ENCODE measurements around the gene RRAGC. TPM values are rescaled to one million over a fixed set of nuclear protein-coding genes. Genes with fewer than 3 reads are reported as not detected.
A peak's percentile ranks its signal among the peaks of the same experiment; 100 is the strongest.

The RRAGC gene
- total and polyA plus RNA-seq, 2 of the 13 experiments (the other 11 are each of a cell fraction or from before 2014, with no cell fraction given) = 7.6 to 8.0 TPM

DNA sequence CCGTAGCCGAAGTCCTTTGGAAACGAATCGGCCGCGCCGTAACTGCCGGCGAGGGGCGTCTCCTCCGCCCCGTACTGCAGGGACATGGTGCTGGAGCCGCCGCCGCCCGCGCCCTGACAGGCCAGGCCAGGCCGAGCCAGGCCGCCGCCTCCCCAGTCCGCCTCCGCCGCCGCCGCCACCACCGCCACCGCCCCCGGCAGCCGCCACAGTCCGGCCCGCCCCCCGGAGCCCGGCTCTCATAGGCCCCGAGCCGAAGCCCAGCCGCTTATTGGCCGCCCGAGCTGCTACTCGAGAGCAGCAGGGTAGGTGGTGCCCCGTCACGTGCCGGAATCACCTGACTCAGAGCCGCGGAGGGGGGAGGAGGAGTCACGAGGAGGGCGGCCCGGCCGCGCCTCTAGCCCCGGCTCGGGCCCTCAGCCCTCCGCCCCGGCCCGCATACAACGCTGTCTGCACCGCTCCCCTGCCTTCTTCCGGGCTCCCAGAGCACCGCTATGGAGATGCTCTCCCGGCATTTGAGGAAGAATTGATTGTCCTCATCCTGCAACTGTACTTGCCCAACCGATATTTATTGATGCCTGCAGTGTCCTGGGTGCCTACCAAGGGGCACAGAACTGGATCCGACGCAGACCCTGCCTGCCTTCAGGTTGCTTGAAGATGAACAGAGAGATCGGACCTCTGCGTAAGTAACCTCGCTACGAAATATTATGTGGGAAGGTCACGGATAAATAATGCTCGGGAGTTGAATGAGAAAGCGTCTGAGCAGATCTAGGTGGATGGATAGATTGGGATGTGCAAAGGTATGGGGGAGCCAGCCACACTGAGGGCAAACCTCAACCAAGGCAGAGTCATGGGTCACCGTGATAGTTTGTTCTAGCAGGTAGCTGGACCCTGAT lies at the start of gene RRAGC (continued):
- TF ChIP-seq, protein P1, sequence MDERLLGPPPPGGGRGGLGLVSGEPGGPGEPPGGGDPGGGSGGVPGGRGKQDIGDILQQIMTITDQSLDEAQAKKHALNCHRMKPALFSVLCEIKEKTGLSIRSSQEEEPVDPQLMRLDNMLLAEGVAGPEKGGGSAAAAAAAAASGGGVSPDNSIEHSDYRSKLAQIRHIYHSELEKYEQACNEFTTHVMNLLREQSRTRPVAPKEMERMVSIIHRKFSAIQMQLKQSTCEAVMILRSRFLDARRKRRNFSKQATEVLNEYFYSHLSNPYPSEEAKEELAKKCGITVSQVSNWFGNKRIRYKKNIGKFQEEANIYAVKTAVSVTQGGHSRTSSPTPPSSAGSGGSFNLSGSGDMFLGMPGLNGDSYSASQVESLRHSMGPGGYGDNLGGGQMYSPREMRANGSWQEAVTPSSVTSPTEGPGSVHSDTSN (CRISPR knock-in tag; IDR thresholded peaks at IDR 0.05) = peak; percentile 90
- TF ChIP-seq ZNF775 (CRISPR knock-in tag; IDR thresholded peaks at IDR 0.05; ENCODE audit: borderline replicate concordance) = no peak
- 0 out of 2 replicates have a peak, but pooled peaks have one; percentile 57 for TF ChIP-seq ZNF790 (CRISPR knock-in tag; IDR thresholded peaks at IDR 0.05; ENCODE audit: borderline replicate concordance)
- TF ChIP-seq MYNN (CRISPR knock-in tag; IDR thresholded peaks at IDR 0.05; ENCODE audit: low read depth) = no peak
- TF ChIP-seq ZBTB7B (CRISPR knock-in tag; IDR thresholded peaks at IDR 0.05) = 0 out of 2 replicates have a peak, but pooled peaks have one; percentile 23
- no peak for TF ChIP-seq ZNF549 (CRISPR knock-in tag; IDR thresholded peaks at IDR 0.05)
- TF ChIP-seq ZNF605 (CRISPR knock-in tag; IDR thresholded peaks at IDR 0.05) = peak; percentile 46
- TF ChIP-seq ATF6 (CRISPR knock-in tag; conservative IDR thresholded peaks at IDR 0.05) = no peak
- no peak for TF ChIP-seq U2AF1 (optimal IDR thresholded peaks at IDR 0.05; ENCODE audit: low read depth, low read length)
- TF ChIP-seq ZNF468 (CRISPR knock-in tag; IDR thresholded peaks at IDR 0.05) = no peak
- no peak for TF ChIP-seq MIXL1 (CRISPR knock-in tag; IDR thresholded peaks at IDR 0.05)
- TF ChIP-seq ZNF781 (CRISPR knock-in tag; IDR thresholded peaks at IDR 0.05; ENCODE audit: borderline replicate concordance, not compliant biosample characterization) = peak; percentile 43
- TF ChIP-seq SRSF4 (IDR thresholded peaks at IDR 0.05; ENCODE audit: low read depth, low read length, poor library complexity, severe bottlenecking) = no peak
- TF ChIP-seq TEAD3 (CRISPR knock-in tag; optimal IDR thresholded peaks at IDR 0.05; ENCODE audit: borderline replicate concordance) = no peak
- TF ChIP-seq MIER2 (CRISPR knock-in tag; IDR thresholded peaks at IDR 0.05) = no peak
- no peak for TF ChIP-seq HOXA5 (CRISPR knock-in tag; IDR thresholded peaks at IDR 0.05)
- TF ChIP-seq MBNL3 (CRISPR knock-in tag; conservative IDR thresholded peaks at IDR 0.05) = no peak
- TF ChIP-seq, protein P2, sequence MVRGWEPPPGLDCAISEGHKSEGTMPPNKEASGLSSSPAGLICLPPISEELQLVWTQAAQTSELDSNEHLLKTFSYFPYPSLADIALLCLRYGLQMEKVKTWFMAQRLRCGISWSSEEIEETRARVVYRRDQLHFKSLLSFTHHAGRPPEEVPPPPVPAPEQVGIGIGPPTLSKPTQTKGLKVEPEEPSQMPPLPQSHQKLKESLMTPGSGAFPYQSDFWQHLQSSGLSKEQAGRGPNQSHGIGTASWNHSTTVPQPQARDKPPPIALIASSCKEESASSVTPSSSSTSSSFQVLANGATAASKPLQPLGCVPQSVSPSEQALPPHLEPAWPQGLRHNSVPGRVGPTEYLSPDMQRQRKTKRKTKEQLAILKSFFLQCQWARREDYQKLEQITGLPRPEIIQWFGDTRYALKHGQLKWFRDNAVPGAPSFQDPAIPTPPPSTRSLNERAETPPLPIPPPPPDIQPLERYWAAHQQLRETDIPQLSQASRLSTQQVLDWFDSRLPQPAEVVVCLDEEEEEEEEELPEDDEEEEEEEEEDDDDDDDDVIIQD (CRISPR knock-in tag; IDR thresholded peaks at IDR 0.05; ENCODE audit: low read depth) = 0 out of 2 replicates have a peak, but pooled peaks have one; percentile 10
- no peak for TF ChIP-seq TRIM22 (IDR thresholded peaks at IDR 0.05)
- TF ChIP-seq CEBPZ (IDR thresholded peaks at IDR 0.05; ENCODE audit: low read length) = no peak
